NCI-H526 treated with DMSO at 0.1 percent for 48 hours (cell line): ENCODE measurements around the gene ST6GALNAC2.
"Not testable (repeated sequence)": the region's sequence is repeated elsewhere in the genome, so short reads cannot be mapped to it uniquely, and the experiment has no call there.

Experiments
- DNase-seq: peaks from one replicate; lab custom pipeline; 2025; lab: John Stamatoyannopoulos, UW

Gene ST6GALNAC2

DNA sequence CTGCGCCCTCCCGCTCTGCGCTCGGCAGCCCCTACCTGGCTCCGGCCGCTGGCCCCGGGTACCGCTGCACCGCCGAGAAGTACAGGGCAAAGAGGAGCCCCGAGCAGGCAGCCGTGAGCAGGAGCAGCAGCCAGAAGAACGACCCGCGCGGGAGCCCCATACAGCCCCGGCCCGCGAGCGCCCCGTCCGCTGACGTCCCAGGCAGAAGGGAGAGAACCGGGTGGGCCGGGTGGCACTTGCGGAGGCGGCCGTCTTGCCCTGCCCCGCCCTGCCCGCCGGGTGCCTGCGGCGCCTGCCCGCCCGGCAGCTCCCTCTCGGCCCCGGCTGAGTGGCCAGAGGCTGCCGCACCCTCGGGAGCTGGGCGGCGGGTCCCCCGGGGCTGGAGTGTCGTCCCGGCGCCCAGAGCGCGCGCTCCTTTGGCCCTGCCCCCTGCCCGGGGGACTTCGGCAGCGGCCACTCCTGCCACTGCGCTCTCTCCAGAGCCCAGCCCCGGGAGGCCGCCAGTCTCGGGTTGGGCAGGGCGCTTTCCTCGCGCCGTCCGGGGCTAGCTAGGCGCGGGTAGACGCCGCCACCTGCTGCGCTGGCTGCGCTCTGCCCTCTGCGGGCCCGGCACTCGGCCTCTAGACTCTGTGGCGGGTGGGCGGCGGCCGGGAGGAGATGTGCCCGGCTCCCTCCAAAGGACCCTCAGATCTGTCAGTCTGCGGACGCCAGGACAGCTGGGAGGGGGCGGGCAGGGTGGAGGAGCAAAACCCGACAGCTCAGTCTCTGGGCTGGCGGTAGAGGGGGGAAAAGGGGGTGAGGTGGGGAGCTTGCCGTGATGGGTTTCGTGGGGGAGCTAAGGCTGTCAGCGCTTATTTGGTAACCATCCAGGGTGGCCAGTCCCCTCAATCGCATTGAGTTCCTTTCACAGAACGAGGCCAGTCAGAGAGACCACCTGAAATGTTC, at the start of gene ST6GALNAC2:
Gene ST6GALNAC2 (minus strand): TSS at position 212 of the 945 bp plus-strand sequence. CDS start 52 bp downstream, at position 160.
- DNase-seq: peak; percentile 69

- no peak for DNase-seq
These were observed 49.4 kb upstream of the ST6GALNAC2 start for GRCh38 chr17:76635039-76635438.

- no peak for DNase-seq
These were observed 48.1 kb upstream of the ST6GALNAC2 start for GRCh38 chr17:76633628-76634328.

DNA sequence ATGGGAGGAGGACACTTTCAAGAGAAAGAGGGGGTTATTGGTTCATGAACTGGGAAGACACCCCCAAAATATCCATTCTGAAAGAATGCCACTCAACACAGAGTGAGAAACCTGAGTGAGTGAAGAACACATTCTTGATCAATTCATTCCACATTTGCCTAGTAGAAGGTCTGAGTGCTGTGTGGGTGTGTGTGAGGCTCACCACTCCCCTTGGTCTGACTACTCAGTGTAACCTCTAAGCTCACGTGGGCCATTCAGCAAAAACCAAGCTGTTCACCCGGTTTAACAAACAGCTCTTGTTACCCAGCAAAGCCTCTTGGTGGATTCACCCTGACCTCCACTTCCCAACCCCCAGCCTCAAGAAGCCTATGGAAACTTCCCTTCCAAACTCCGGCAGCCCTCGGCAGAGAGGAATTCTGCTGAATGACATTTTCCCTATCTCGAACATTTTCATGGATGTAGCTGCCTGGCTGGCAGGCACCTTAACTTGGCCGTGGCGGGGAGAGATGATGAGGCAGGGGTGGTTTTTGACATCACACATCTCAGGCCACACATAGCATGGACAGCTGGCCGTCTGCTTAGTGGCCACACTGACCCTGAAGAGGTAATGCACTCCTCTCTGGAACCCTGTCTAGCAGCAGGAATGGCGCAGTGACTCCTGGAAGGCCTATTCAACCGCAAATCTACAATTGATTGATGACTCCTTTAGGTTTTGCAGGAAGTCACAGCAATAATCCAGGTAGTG, 46.3 kb upstream of the ST6GALNAC2 start:
- DNase-seq: no peak

GRCh38 chr17:76630151-76630550, 44.5 kb upstream of the ST6GALNAC2 start:
- DNase-seq: no peak

- no peak for DNase-seq
These were observed 41.9 kb upstream of the ST6GALNAC2 start for GRCh38 chr17:76627510-76627909.

- no peak for DNase-seq
These were observed 40.8 kb upstream of the ST6GALNAC2 start for GRCh38 chr17:76626442-76626841.

- no peak for DNase-seq
These were observed 39.8 kb upstream of the ST6GALNAC2 start for GRCh38 chr17:76625496-76625895.

DNA sequence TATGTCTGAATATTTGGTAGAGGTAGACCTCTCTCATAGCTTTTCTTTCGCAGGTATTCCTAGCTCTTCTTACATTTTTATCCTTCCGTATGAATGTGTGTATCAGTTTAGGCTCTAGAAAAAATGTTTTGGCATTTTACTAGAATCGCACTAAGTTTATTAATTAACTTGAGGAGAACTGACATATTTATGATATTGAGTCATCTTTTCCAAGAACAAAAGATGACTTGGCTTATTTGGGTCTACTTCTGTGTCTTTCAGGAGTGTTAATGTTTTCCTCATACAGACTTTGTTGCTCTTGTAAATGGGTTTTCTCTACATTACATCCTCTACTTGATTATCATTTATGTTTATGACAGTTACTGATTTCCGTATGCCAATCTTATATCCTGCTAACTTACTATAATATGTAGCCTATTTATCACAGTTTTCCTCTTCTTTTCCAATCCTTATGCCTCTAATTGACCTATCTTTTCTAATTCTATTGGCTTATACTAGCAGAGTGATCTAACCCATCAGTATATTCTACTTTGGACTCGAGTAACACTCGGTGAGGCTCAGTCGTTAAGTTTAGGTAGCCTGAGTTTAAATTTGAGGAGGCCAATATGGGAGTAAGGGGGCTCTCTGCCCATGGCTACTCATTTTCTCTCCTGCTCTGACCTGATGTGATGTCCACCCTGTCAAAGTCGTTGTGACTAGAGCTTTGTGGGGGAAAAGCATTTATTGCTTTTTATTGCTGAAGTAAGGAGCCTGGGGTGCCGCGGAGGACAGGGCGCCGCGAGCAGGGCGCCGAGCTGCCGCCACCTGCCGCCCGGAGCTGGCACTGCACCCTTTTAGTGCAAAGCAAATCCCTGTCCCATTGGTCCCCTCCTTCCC, 37.8 kb upstream of the ST6GALNAC2 start:
- peak; percentile 44 for DNase-seq

GRCh38 chr17:76617838-76618237, 32.2 kb upstream of the ST6GALNAC2 start:
- DNase-seq: no peak

DNA sequence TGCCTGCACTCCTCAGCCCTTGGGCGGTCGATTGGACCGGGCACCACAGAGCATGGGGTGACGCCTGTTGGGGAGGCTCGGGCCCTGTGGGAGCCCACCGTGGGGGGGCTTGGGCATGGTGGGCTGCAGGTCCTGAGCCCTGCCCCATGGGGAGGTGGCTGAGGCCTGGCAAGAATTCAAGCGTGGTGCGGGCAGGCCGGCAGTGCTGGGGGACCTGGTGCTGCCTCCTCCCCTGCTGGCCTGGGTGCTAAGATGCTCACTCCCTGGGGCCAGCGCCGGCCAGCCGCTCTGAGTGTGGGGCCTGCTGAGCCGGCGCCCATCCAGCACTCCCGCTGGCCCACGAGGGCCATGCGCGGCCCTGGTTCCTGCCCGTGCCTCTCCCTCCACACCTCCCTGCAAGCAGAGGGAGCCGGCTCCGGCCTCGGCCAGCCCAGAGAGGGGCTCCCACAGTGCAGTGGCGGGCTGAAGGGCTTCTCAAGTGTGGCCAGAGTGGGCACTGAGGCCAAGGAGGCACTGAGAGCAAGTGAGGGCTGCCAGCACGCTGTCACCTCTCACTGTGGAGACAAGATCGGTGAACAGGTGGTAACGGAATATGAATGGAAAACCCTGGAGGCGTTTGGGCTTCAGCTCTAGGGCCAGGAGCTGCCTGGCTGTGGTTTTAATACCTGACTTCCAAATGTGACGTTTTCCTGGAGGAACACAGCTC, 29.4 kb upstream of the ST6GALNAC2 start:
- DNase-seq: no peak

- DNase-seq: not testable (repeated sequence)
These were observed 28.6 kb upstream of the ST6GALNAC2 start for GRCh38 chr17:76614064-76614759.

- no peak for DNase-seq
These were observed 27.6 kb upstream of the ST6GALNAC2 start for GRCh38 chr17:76612977-76613851.

- no peak for DNase-seq
These were observed 26.8 kb upstream of the ST6GALNAC2 start for GRCh38 chr17:76612465-76612864.

- DNase-seq: no peak
These were observed 26.1 kb upstream of the ST6GALNAC2 start for GRCh38 chr17:76611758-76612157.

DNA sequence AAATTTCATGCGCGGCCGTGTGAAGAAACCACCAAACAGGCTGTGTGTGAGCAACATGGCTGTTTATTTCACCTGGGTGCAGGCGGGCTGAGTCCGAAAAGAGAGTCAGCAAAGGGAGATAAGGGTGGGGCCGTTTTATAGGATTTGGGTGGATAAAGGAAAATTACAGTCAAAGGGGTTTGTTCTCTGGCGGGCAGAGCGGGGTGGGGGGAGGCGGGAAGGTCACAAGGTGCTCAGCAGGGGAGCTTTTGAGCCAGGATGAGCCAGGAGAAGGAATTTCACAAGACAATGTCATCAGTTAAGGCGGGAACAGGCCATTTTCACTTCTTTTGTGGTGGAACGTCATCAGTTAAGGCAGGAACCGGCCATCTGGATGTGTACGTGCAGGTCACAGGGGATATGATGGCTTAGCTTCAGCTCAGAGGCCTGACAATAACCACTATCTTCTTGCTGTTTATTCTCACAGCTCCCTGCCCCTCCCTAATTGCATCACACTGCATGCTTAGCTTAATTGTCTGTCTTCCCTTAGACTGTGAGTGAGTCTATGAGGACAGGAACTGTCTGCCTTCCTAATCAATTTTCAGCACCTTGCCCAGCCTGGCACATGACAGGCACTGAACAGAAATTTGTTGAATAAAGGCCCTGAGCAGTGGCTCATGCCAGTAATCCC, 25.6 kb upstream of the ST6GALNAC2 start:
- not testable (repeated sequence) for DNase-seq

- not testable (repeated sequence) for DNase-seq
These were observed 21.0 kb upstream of the ST6GALNAC2 start for GRCh38 chr17:76606685-76607084.

- no peak for DNase-seq
These were observed 15.4 kb upstream of the ST6GALNAC2 start for GRCh38 chr17:76601065-76601464.
